C4-2B (cell line): ENCODE results near the gene CCDC90B.

Source experiments
- ZFX ChIP-seq: fragments of 450-650 bp; IDR thresholded peaks from 2 replicates; pipeline ENCODE4 v1.6.1; 2017
- TF ChIP-seq, protein P1 (sequence below): fragments of 450-650 bp; conservative IDR thresholded peaks from 2 replicates; pipeline ENCODE4 v1.5.1; 2017; ENCODE audit warnings: mild to moderate bottlenecking

DNA sequence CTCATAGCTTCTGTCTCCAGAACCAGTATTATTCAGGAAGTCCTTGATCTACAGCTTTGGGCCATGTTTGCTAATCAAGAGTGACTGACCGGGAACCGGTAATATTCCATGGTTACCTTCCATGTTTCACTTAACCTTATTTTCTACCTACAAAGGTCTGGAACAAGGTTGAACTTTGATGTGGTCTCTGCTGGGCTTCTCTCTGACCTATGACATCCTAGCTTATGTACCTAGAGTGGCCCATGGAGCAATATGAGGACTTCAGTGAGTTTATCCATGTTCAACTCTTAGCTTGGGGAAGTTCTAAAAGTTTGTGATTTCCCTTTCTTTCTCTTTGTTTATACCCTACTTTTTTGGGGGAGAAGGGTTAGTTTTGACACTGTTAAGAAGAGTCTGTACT lies 33.2 kb downstream of the CCDC90B start:
- TF ChIP-seq, protein P1, sequence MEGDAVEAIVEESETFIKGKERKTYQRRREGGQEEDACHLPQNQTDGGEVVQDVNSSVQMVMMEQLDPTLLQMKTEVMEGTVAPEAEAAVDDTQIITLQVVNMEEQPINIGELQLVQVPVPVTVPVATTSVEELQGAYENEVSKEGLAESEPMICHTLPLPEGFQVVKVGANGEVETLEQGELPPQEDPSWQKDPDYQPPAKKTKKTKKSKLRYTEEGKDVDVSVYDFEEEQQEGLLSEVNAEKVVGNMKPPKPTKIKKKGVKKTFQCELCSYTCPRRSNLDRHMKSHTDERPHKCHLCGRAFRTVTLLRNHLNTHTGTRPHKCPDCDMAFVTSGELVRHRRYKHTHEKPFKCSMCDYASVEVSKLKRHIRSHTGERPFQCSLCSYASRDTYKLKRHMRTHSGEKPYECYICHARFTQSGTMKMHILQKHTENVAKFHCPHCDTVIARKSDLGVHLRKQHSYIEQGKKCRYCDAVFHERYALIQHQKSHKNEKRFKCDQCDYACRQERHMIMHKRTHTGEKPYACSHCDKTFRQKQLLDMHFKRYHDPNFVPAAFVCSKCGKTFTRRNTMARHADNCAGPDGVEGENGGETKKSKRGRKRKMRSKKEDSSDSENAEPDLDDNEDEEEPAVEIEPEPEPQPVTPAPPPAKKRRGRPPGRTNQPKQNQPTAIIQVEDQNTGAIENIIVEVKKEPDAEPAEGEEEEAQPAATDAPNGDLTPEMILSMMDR, result no peak
- TF ChIP-seq ZFX, result no peak
